GM10847 (cell line): ENCODE measurements around the gene HEYL.

Experiments
- POLR2A ChIP-seq: IDR thresholded peaks from 2 replicates; pipeline ENCODE4 v1.6.1; 2011; ENCODE audit not compliant: insufficient read length; ENCODE audit errors: extremely low read depth

Gene HEYL

DNA sequence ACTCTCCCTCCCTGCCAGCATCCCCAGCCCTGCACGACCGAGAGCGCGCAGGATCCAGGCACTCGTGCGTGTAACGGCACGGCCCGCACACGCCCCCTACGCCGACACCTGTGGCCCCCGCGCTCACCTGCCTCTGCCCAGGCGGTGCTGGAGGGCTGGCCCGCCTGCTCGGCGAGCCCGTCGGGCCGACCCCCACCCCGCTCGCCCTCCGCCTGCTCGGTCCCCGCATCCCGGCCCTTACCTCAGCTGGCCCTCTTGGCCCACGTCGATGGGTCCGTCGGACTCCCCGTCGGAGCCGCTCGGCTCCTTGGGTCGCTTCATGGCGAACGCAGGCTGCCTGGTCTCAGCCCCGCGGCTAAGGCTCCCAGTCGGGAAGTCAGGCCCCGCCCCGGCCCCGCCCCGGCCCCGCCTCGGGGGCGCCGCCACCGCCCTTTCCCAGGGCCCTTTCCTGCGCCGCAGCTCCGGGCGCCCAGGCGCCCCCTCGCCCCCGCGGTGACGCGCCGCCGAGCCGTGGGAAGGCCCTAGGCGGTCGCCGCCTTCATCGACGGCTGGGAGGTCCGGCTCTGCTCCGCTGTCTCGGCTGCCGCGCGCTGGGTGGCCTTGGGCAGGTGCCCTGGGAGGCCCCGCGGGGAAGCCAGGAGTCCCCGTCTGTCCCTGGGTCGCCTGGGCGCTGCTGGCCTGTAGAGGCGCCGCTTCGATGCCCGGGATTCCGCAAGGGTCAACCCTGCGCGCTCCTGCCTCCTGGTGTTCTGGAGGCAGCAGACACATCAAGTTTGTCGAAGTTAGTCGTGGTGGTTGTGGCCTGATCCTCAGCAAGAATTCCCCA is at the start of gene HEYL:
Gene HEYL (minus strand): TSS at position 339 of the 826 bp plus-strand sequence. CDS start 18 bp downstream, at position 321.
- no peak for TF ChIP-seq POLR2A

- TF ChIP-seq POLR2A, result no peak
These were observed 49.8 kb upstream of the HEYL start for GRCh38 chr1:39689214-39689613.

- TF ChIP-seq POLR2A, result no peak
These were observed 49.3 kb upstream of the HEYL start for GRCh38 chr1:39688706-39689105.

DNA sequence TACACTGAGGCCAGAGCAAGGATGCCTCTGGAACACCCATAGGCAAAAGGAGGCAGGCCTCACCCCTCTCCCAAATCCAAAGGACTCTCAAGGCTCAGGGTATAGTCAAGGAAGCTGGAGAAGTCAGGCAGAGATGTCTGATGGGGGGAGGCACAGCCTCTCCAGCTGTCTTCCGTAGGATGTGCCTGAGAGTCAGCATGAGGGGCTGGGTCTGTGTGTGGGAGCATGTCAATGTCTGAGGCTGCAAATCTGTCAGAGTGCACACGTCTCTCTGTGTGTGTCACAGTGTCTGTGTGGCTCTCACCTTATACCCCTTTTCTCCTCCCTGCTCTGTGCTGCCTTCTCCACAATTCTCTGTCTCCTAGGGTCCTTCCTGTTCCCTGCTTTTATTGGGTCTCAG is 47.8 kb upstream of the HEYL start:
- TF ChIP-seq POLR2A, result no peak

DNA sequence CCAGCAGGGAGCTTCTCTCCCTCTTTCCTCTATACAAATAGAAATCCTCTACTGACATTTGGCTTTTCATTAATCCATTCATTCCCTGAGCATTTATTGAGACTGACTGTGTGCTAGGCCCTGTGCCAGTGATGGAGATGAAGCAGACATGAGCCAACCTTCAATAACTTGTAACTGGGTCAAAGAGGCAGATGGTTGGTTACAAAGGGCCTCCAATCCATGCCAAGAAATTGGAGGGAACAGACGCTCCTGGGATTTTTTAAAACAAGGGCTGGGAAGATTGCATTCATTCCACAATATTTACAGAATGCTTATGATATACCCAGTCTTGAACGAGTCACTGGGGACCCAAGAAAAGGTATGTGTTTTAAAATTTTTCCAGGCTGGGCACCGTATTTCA is 45.6 kb upstream of the HEYL start:
- no peak for TF ChIP-seq POLR2A

DNA sequence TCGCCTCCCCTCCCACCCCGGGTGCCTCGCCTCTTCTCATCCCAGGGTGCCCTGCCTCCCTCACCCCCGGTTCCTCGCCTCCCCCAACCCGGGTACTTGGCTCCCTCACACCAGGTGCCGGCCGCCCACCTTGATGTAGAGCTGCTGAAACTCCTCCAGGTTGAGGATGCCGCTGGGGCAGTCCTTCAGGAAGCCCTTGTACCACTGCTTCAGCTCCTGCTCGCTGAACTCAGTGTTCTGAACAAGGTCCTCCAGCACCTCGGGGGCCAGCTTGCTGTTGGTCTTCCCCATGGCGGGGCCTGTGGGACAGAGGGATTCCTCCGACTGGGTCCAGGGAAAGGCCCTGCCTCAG is 44.8 kb upstream of the HEYL start:
- no peak for TF ChIP-seq POLR2A

- TF ChIP-seq POLR2A, result no peak
These were observed 44.3 kb upstream of the HEYL start for GRCh38 chr1:39683591-39684312.

GRCh38 chr1:39681999-39682398 is 42.6 kb upstream of the HEYL start:
- TF ChIP-seq POLR2A, result no peak

- TF ChIP-seq POLR2A, result no peak
These were observed 41.9 kb upstream of the HEYL start for GRCh38 chr1:39681294-39681693.

DNA sequence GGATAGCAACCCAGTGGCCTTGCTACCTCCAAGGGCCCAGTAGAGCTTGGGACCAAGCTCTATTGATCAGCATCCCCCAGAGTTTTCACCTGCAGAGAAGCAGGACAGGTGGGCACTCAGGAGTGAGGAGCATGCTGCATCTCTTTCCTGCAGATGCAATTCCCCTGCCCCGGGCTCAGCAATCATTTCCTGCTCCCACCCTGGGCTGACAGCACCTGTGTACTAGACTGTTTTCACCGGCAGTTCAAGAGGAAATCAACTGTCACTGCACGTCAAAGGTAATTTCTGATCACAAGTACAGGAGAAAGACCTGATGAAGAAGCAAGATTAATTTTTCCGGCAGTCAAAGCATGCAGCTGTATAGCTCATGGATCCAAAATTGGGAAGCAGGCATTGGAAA is 41.3 kb upstream of the HEYL start:
- TF ChIP-seq POLR2A, result no peak

DNA sequence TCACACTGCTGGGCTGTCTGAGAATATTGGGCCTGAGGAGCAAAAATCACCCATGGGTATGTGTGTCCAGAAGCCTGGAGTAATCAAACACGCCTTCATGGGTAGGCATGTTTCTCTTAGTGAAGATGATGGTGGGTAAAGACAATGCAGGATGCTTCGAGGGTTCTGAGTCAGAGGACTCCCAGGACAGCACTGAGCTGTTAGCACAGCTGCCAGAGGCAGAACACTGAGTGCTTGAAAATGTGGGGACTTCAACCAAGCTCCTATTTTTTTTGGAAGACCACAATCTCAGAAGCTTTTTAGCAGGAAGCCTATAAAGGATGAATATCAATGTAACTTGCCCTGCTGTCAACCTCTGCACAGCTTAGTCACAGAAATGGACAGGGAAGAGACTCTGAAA is 40.4 kb upstream of the HEYL start:
- TF ChIP-seq POLR2A, result no peak

- TF ChIP-seq POLR2A, result no peak
These were observed 39.4 kb upstream of the HEYL start for GRCh38 chr1:39678889-39679288.

DNA sequence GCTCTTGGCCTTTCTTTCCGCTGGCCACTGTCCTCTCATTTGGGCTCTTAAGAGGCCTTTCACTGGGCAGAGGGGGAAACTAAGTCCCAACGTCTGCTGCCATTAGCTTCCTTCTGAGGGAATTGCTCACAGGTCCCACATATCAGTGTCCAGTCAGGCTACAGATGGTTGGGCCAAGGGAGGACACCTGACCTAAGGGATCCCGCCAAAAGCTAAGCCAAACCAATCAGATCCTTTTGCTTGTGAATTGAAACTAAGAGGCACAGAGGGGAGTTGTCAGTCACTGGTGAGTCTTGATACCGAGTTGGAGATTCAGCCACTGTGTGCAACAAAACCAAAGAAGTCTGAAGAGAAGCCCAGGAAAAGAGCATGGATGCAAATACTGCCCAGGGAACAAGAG is 38.2 kb upstream of the HEYL start:
- no peak for TF ChIP-seq POLR2A

- no peak for TF ChIP-seq POLR2A
These were observed 37.6 kb upstream of the HEYL start for GRCh38 chr1:39676948-39677548.

- TF ChIP-seq POLR2A, result no peak
These were observed 35.8 kb upstream of the HEYL start for GRCh38 chr1:39675220-39675619.

DNA sequence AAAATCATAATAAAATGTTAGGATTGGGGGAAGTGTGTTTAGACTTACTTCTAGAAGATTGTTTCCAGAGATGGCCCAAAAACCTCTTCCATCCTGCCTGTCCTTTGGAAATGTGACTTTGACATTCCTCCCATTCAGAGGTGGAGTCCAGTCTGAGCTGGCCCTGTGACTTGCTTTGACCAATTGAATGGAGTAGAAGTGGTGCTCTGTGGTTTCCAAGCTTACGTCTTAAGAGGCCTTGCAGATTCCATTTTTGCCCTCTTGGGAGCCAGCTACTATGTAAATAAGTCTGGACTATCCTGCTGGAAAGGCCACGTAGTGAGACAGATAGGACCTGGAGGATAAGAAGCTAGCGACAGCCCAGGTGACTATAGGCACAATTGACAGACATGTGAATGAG is 33.8 kb upstream of the HEYL start:
- no peak for TF ChIP-seq POLR2A

GRCh38 chr1:39672551-39672947 is 33.1 kb upstream of the HEYL start:
- TF ChIP-seq POLR2A, result no peak
